HG02870 (cell line): ENCODE results near the gene ATP2B1.

Experiments
- ATAC-seq: cut with Tn5 transposase; IDR thresholded peaks from one replicate; pipeline ENCODE4 v1.9.1; 2021; ENCODE audit warnings: mild to moderate bottlenecking, moderate library complexity; ENCODE audit not compliant: unreplicated experiment

The ATP2B1 gene

DNA sequence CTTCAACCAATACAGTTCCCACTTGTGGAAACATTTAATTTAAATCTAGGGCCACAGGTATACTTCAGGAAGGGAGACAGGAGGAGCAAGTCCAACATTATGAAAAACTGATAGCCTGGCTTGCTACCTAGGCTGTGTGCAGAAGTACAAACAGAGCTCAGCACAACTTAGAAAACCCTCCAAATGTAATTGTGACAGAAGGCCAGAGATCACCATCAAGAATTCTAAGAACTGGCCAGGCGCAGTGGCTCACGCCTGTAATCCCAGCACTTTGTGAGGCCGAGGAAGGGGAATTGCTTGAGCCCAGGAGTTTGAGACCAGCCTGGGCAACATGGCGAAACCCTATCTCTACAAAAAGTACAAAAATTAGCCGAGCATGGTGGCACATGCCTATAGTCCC lies 14.1 kb downstream of the ATP2B1 start:
- no peak for ATAC-seq

DNA sequence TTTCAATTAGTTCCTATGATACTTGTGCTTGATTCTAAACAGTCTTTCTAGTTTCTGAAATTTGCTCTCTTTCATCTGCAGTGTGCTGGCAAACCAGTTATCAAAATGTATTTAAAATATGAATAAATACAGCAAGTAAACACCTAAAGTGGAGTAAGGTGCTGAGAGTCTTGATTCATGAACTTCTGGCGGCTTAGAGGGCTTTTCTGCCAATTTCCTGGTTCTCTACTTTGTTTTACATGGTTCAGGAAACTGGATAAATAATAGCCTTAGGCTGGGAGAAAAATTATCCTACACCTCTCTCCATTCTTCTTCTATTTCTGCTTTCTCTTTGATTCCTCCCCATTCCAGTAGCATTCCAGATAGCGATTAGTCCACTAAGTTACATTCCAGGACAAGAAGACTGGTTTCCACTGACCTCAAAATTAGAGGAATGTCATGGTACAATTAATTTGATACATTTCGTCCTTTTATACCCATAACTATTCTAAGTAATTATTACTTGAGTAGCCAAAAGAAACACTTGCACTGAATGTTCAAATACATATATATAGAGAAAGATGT lies 14.9 kb downstream of the ATP2B1 start:
- ATAC-seq = no peak

DNA sequence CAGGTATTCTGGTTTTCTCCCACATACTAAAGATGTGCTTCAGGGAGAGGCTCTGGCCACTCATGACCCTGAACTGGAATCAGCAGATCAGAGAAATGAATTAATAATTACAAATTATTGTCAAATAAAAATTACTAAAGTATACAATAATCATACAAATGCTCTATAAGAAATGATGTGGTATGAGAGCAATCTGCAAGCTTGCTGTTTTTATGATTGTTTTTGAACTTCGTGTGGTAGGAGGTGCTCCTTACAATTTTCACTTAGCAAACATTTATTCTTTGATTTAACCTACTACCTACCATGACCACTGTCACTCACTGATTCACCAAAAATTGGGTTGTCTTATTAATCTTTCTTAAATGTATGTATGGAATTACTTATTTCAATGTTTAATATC lies 16.2 kb downstream of the ATP2B1 start:
- no peak for ATAC-seq

DNA sequence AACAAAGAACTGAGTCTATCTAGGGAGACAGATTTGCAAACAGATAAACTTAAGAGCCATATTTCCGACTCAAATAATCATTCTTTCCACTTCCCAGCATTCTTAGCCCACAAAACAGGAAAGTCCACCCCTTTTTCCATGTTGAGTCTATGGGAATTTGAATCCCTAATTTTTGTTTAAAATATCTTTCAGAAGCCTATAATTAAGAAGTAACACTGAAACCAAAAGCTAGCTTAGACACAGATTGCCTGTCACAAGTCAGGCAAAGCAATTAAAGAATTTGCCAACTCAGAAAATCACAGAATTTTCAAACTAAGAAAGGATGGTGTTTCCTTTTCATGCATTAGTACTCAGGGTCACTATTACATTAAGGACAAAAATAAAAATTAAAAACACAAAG lies 17.0 kb downstream of the ATP2B1 start:
- ATAC-seq = no peak

DNA sequence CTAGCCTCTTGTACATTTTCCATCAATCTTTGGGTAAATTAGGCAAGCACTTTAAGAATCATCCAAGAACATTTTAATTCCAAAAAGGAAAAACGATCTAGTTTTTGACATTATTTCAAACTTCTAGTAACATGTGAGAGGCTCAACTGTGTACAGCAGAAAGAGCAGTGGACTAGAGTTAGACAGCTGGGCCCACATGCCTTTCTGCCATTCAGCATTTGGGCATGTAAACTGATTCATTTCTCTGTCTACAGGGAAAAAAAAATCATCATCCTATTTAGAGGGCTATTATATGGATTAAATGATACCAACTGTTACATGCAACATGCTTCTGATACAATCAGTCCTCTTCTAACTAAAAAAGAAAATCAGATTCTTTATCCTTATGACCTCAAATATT lies 17.7 kb downstream of the ATP2B1 start:
- ATAC-seq = no peak

DNA sequence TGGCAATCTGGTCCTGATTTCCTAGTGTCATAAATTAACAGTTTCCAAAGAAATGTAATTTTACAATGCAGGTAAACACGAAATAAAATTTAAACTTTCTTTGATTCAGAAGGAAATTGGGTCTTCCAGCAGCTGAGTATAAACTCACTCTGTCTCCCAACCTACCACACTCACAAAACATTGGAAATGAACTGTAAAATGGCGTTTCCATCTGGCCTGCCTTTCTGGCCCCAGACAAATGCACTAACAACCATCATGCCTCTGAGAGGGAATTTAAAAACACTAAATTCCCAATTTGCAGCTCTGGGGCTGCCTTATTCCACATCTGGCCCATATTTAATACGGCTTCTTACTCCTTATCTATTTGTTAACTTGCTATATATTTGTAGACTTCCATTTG lies 19.3 kb downstream of the ATP2B1 start:
- ATAC-seq = no peak

DNA sequence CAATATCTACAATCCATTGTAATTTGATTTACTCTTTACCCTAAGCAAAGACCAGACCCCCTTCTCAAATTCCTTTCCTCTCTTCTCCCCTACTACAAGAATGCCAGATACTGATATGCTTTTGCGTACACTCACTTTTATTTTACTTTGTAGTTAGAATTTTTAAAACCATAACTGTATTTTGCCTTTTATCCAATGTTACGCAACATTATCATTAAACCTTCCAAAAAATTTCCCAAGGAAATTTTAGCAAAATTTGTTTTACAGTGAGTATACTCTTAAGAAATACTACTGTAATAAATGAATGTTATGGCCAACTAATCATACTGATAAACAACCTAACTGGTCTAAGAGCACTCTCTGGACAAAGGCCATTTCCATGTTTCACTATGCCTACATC lies 22.3 kb downstream of the ATP2B1 start:
- ATAC-seq = no peak

DNA sequence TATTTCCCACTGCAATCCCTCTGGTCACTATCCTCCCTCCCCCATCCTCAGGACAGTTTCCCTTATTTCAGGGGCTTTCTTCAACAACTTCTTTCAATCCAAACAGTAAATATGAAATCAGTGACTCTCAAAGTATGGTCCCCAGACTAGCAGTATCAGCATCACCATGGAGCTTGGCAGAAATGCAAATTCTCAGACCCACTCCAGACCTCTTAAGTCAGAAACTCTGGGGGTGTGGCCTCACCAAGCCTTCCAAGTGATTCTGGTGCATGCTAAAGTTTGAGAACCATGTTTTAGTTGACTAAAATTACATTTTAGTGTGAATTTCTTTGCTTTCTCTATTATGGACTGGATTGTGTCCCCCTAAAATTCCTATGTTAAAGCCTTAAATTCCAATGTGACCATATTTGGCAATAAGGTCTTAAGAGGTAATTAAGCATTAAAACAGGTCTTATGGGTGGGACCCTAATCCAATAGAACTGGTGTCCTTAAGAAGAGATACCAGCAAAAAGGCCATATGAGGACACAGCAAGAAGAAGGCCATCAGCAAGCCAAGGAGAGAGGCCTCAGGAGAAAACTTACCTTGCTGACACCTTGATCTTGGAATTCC lies 23.2 kb downstream of the ATP2B1 start:
- ATAC-seq = no peak

DNA sequence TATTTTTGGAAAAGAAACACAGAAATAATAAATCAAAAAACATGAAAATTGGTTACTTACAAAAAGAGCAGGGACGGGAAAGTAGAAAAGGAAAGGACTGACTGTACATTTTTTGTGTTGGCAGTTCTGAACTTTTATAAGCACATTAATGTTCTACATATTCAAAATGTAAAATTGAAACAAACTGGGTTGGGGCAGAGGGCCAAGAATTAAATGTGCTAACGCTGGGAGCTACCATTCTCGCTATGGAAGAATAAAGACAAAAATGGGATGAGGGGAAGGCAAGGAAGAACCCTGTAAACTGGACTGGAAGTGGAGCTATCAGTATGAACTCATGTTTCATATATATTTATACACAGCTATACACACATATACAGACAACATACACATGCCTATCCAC lies 24.5 kb downstream of the ATP2B1 start:
- ATAC-seq = no peak

DNA sequence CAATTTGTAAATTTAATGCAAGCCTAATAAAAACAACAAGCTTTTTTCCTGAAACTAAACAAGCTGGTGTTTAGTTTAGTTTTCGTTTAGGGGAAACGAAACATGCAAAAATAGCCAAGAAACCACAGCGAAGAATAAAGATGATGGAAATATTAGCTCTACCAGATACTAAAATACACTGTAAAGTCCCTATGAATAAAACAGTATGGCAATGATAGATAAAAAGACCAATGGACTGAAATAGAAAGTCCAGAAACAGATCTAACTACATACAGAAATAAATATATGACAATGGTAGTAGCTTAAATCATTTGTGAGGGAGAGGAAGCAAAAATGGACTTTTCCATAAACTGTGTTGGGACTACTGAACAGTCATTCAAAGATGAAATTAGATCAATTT lies 26.4 kb downstream of the ATP2B1 start:
- no peak for ATAC-seq

DNA sequence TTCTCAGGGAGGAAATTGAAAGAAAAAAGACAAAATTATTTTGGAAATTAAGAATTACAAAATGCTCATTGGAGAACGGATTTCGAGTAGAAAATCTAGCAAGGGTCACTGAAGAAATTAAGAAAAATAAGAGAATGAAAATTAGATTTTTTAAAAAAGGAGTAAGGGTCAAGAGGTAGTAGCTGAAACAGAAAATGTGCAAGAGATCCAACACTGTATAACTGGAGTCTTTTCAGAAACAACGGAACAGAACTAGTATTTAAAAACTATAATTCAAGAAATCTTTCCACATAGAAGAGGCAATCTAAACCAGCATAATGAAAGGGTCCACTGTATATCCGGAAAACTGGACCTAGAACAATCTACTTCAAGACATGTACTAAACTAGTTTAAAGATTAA lies 28.2 kb downstream of the ATP2B1 start:
- no peak for ATAC-seq

DNA sequence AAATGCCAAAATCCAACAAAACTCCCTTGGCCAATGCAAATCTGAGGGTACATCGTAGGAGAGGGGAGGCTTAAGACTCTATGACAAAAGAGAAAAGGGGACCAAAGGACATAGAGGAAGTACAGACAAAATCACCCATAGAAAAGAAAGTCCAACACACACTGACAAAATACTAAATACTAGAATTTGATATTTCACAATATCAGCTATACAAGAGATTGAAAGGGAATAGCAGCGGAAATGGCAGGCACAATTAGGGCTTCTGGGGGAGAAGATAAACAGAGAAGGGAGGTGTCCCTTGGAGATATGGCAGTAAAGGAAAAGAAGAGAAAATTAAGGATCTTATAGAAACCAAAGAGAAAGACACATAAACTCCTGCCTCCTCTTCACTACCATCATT lies 29.0 kb downstream of the ATP2B1 start:
- no peak for ATAC-seq

DNA sequence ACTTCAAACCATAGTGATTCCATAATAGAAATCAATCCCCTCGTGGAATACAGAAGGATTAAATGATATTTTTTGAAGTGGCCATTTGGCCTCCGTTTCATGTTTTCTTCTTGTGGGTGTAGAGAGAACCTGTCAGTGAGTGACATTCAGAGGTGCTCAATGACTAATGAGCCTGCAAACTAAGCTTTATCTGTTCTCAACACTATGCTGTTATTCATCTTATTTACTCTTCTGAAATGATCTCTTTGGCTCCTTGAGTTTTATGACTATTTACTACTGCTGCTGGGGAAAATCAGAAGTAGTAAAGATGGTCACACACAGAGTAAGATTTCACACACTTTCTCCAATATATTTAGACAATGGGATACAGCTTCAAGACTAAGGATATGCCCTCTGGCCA lies 30.4 kb downstream of the ATP2B1 start:
- ATAC-seq = peak; percentile 38

DNA sequence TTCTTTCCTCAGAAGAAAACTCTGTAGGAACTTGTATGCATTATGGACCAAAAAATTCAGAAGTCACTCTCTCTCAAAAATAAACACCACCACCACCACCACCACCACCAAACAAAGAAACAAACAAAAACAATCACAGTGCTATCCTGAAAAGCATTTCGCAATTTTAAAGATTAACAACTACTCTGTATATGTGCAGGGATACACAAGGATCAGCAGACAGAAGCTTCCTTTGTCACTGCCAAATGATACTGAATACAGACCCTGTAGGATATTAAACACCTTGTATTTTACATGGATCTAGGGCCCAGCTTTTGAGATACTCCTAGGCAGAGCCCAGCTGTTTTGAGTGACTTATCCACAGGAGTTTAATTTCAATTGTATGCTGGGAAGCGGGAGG lies 31.7 kb downstream of the ATP2B1 start:
- no peak for ATAC-seq

DNA sequence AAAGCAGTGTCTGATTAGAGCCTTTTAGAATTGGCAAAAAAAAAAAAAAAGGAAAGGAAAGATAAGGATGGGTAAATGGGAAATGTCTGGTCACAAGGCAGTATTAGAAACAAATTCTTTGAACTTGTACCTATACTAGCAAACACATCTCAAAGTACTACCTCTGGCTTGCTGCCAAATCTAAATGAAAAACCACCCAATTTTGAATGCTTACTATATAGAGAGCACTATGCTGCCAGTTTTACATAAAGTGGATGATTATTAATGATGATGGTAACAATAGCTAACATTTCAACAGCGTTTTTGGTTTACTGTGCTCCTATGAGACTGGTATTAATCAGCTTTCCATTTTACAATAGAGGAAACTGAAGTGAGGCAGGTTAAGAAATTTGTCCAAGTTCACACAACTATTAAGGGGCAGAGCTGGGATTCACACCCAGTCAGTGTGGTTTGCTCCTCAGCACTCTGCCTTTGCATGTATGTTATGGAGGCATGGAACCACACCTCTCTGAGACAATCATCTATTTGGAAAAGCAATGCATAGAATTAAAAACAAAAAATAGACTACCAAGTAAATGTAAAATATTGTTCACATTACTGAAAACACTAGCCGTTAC lies 34.2 kb downstream of the ATP2B1 start:
- ATAC-seq = no peak

DNA sequence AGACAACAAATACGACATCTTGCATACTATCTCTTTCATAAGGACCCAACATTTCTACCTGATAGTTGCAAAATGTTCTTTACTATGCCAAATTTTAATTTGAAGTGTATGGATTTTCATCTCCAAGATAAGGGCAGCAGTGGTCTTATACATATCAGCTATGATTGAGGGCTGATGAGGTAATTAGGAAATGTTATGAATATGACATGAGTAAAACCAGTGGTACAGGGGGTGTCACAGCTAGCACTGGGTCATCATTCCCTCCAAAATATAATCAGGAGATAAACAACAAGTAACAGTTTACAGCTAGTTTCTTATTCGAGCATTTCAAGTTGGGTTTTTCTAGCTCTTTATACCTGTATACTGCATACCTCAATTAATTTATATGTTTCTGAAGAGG lies 35.0 kb downstream of the ATP2B1 start:
- ATAC-seq = no peak

DNA sequence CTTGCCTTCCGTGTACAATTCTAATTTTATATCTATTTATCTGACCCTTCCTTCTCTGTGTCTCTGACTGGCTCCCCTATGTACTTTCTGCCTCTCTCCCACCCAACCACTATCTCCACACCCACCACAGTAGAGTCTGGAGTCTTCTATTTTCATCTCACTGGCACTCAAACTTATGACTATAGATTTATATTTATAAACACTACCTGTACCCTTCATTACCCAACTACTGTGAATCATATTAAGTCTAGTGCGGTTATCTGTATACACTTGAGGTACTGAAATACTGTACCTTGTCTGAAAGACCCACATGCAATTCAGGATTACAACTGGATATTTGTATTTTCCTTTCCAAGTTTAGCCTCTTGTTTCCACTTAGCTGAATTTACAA lies 36.1 kb downstream of the ATP2B1 start:
- no peak for ATAC-seq

DNA sequence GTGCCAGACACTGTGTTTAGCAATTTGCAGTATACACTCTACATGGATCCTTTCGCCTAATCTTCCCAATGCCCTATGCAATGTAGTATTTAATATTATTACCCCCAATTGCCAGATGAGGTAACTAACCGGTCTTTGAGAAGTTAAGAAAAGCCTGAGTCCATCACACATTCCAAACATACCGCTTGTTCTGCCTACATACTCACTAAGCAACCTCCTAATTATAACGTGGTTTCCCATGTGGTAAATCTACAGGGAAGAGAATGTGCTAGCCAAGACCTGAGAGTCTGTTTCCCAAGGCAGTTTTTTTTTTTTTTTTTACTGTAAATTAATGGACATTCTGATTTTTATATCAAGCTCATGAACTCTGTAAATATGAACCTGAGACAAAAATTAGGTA lies 37.2 kb downstream of the ATP2B1 start:
- no peak for ATAC-seq

DNA sequence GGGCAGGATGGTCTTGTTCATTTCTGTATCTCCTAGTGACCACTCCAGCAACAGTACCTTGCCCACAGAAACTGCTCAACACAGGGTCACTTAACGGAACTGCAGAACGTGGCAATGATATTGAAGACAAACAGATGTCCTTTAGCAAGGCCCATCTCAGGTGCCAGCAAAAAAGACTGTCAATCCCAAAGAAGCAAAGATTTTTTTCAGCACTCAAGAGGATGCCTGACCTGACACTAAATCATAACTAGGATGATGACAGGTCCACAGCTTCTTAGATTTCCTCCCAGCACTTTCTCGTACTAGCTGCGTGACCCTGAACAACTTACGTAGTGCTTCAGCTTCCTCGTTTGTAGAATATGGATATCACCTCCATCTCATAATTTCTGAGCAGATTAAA lies 39.4 kb downstream of the ATP2B1 start:
- no peak for ATAC-seq

DNA sequence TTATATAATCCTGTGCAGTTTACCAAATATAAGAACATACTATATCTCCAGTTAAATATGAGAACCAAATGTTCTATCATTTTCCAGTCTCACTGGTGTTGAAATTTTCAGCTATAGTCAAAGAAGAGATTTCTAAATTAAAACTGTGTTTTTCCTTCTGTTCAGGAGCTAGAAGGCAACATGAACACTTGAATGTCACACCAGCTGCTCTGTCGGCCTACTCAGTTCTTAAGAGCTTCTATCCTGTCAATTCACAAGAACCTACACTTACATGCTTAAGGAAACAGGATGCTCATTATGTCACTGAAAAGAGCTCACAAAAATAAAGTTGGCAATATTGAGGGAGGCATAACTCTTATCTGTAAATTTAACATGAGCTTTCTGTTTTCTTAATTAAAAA lies 43.1 kb downstream of the ATP2B1 start:
- no peak for ATAC-seq

DNA sequence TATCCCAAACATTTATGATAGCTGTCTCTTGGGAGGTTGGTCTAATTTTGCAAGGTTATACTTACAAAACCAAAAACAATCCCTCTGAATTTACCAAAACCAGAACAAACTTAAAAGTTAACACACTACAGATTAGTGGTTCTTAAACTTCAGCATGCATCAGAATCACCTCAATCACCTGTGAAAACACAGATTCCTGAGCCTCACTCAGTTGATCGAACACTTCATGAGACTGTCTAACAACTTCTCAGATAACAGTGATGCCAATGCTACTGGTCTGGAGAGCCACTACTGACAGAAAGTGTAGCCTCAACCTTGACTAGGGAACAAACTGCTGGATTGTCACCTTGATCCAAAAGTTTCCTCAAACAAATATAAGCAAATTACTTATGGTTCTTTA lies 44.2 kb downstream of the ATP2B1 start:
- ATAC-seq = no peak

DNA sequence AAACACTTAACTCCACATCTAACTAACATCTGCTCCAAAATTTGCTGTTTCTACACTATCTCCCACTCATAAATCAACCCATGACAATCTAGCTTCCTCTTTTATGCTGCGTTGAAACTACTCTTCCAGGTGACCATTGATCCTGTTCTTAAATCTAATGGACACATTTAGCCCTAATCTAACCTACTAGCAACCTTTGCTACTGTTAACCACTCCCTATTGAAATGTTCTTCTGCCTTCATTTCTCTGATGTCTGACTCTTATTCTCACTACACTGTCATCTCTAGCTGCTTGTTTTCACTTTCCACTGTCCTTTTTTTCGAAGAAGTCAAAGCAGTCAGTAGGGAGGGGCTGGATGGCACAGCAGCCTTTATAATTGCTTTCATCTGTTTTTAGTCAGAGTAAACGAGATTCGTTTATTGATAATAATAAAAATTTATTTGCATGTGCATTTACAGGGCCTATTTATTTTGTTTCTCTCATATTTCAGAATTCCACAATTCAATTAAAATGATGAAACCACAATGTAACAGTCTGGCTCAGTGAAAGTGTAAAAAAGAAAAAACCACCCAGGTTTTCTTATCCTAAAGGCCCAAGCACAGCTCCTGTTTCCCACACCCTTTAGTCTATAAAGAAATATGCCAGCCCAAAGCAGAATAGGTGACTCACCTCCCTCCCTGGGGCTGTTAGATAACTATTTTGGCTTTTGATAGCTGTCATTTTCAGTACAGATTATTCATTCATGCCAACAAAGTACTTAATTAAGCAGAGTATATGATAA lies 44.9 kb downstream of the ATP2B1 start:
- ATAC-seq = peak; percentile 79
